Naive thymus-derived CD4-positive, alpha-beta T cell (primary cell): ENCODE results near the gene TEX29. TPM values are rescaled to one million over a fixed set of nuclear protein-coding genes. Genes with fewer than 3 reads are reported as not detected.

ENCODE experiments used
- ATAC-seq: fragments of 150-1000 bp; cut with Tn5 transposase; 2 replicates; pipeline ENCODE4 v1.10.0; 2021; ENCODE audit warnings: mild to moderate bottlenecking, moderate library complexity
- CTCF ChIA-PET: fragments of 350-600 bp; sonication (Branson Sonifier 250); formaldehyde crosslinking; loops from one replicate; lab custom pipeline; 2021; ENCODE audit warnings: antibody characterized with exemption; lab: Charles Lee
- POLR2A ChIA-PET: fragments of 350-600 bp; sonication (Branson Sonifier 250); formaldehyde crosslinking; loops from one replicate; lab custom pipeline; 2021; ENCODE audit warnings: antibody characterized with exemption, inconsistent platforms; lab: Charles Lee
- DNase-seq, 9 donors: peaks; one replicate each; pipeline versions ENCODE4 v3.0.0 to v3.0.0-alpha.2; 2020 to 2022; ENCODE audit warnings: mixed read lengths in 1 of 9
- H3K27ac ChIP-seq: one replicate; pipeline ENCODE4 v1.7.0; 2013; ENCODE audit warnings: mild to moderate bottlenecking, low read depth, low read length, moderate library complexity
- H3K27me3 ChIP-seq, 2 donors: one replicate each; pipeline ENCODE4 v1.7.0; 2013; ENCODE audit warnings: low read length in 2 of 2, mild to moderate bottlenecking in 2 of 2, moderate library complexity in 2 of 2; ENCODE audit not compliant: control insufficient read depth in 2 of 2, insufficient read depth in 2 of 2
- H3K36me3 ChIP-seq, 3 experiments: 1 replicate in 2 of 3; 2 replicates in 1 of 3; pipeline ENCODE4 v1.7.0; 2013; ENCODE audit warnings: low read length in 3 of 3, mild to moderate bottlenecking in 3 of 3, moderate library complexity in 1 of 3; ENCODE audit not compliant: insufficient read depth in 3 of 3, control insufficient read depth in 2 of 3
- H3K4me1 ChIP-seq, 2 donors: one replicate each; pipeline ENCODE4 v1.7.0; 2013; ENCODE audit warnings: low read length in 2 of 2, mild to moderate bottlenecking in 2 of 2, moderate library complexity in 1 of 2; ENCODE audit not compliant: control insufficient read depth in 2 of 2, insufficient read depth in 2 of 2
- H3K4me3 ChIP-seq: 2 replicates; pipeline ENCODE4 v1.7.0; 2013; ENCODE audit warnings: mild to moderate bottlenecking, low read length
- H3K9me3 ChIP-seq, 3 experiments: 1 replicate in 2 of 3; 2 replicates in 1 of 3; pipeline ENCODE4 v1.7.0; 2013; ENCODE audit warnings: low read length in 3 of 3; ENCODE audit not compliant: control insufficient read depth in 2 of 3
- H3K27ac Mint-ChIP-seq, 9 donors: one replicate each; pipeline ENCODE4 v1.8.0; 2020 to 2022; ENCODE audit warnings: mixed read lengths in 9 of 9, mild to moderate bottlenecking in 8 of 9, moderate library complexity in 5 of 9, inconsistent platforms in 2 of 9
- H3K27me3 Mint-ChIP-seq, 5 donors: one replicate each; pipeline ENCODE4 v1.8.0; 2021 to 2022; ENCODE audit warnings: mixed read lengths in 5 of 5, mild to moderate bottlenecking in 1 of 5
- H3K36me3 Mint-ChIP-seq, 5 donors: one replicate each; pipeline ENCODE4 v1.8.0; 2020 to 2022; ENCODE audit warnings: mixed read lengths in 5 of 5, mild to moderate bottlenecking in 3 of 5, inconsistent platforms in 1 of 5
- H3K4me1 Mint-ChIP-seq, 7 donors: one replicate each; pipeline ENCODE4 v1.8.0; 2020 to 2022; ENCODE audit warnings: mixed read lengths in 7 of 7, mild to moderate bottlenecking in 3 of 7, inconsistent platforms in 1 of 7
- H3K4me3 Mint-ChIP-seq, 10 donors: one replicate each; pipeline ENCODE4 v1.8.0; 2020 to 2022; ENCODE audit warnings: mild to moderate bottlenecking in 10 of 10, mixed read lengths in 10 of 10, moderate library complexity in 6 of 10, inconsistent platforms in 2 of 10
- H3K9me3 Mint-ChIP-seq, 11 donors: one replicate each; pipeline ENCODE4 v1.8.0; 2020 to 2022; ENCODE audit warnings: mixed read lengths in 11 of 11, mild to moderate bottlenecking in 4 of 11, inconsistent platforms in 1 of 11, moderate library complexity in 1 of 11
- intact Hi-C, 2 donors: fragments of 100-400 bp; cut with micrococcal nuclease; formaldehyde crosslinking; loops; one replicate each; pipeline ENCODE4 v1.15.1; 2023
- polyA plus RNA-seq, 2 donors: library from polyadenylated mRNA; unstranded; fragments of 300-500 nt; fragmentation: Illumina TruSeq; gene quantifications; one replicate each; pipeline ENCODE4 v1.2.3, GENCODE V29; 2021
- total RNA-seq, 6 experiments: library from RNA in 5 of 6; stranded (reverse) in 5 of 6; gene quantifications; 1 replicate in 5 of 6; 2 replicates in 1 of 6; pipeline ENCODE4 v1.2.3 and lab custom pipeline; 2021 to 2026

The TEX29 gene
- total and polyA plus RNA-seq, 7 experiments from 2014 or later = 0.34 to 1.5 (median 0.64) TPM; not detected in 2

DNA sequence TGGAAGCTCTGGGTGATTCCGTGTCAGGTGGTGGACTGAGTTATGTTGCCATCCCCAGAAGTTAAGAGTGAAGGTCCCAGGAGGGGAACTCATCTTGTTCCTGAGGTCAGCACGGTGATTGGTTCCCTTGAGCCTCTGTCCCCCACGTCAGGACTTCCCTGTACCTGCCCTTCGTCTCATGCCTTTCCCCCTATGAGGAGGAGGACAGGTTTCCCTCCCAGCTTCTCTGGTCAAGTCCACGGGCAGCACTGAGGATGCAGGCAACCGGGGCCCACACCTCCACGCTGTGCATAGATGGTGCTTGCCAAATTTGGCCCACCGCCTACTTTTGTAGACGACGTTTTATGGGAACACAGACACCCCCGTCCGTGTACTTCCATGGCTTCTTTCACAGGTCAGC lies 42.7 kb downstream of the TEX29 start:
- peaks cover 0 to 5% (median under 1%) of the 10 kb centered on the region in 5 donors for H3K27me3 Mint-ChIP-seq
- H3K4me1 Mint-ChIP-seq = no peaks in the 10 kb centered on the region
- no peak for DNase-seq
- intact Hi-C loops = no loop called here
- Histone ChIP-seq H3K27me3 (no peaks in the 10 kb centered on the region), H3K4me1 (no peaks in the 10 kb centered on the region), H3K36me3 (no peaks in the 10 kb centered on the region), H3K27ac (no peak overlapping the region), H3K9me3 (no peaks in the 10 kb centered on the region), H3K4me3 (no peak overlapping the region)
- ChIA-PET POLR2A (no interaction called here), CTCF (interaction anchor here (0.6 kb wide), 1 partner anchor 18 kb away, joined by 4 read pairs; no protein-coding TSS in a partner anchor)
- no peak for ATAC-seq
- H3K27ac Mint-ChIP-seq = no peak overlapping the region
- no peaks in the 10 kb centered on the region for H3K36me3 Mint-ChIP-seq
- H3K9me3 Mint-ChIP-seq = no peaks in the 10 kb centered on the region
- no peak overlapping the region for H3K4me3 Mint-ChIP-seq

- H3K27me3 Mint-ChIP-seq = peaks cover 0 to 5% (median 3%) of the 10 kb centered on the region in 5 donors
- no peak overlapping the region for H3K4me3 Mint-ChIP-seq
- no peaks in the 10 kb centered on the region for H3K36me3 Mint-ChIP-seq
- H3K9me3 ChIP-seq = no peaks in the 10 kb centered on the region
- H3K4me3 ChIP-seq = no peak overlapping the region
- no peaks in the 10 kb centered on the region for H3K27me3 ChIP-seq
- peaks cover 0 to 2% (median 0%) of the 10 kb centered on the region in 11 donors for H3K9me3 Mint-ChIP-seq
- H3K4me1 Mint-ChIP-seq = no peaks in the 10 kb centered on the region
- H3K27ac Mint-ChIP-seq = no peak overlapping the region
- no peak overlapping the region for H3K27ac ChIP-seq
- H3K36me3 ChIP-seq = no peaks in the 10 kb centered on the region
- H3K4me1 ChIP-seq = no peaks in the 10 kb centered on the region
- intact Hi-C loops = no loop called here
- CTCF ChIA-PET = interaction anchor here (0.6 kb wide), 1 partner anchor 19 kb away, joined by 4 read pairs; no protein-coding TSS in a partner anchor
- no peak for DNase-seq
- POLR2A ChIA-PET = no interaction called here
- no peak for ATAC-seq
Observed at GRCh38 chr13:111363591-111363990, 43.1 kb downstream of the TEX29 start.

- H3K36me3 ChIP-seq = no peaks in the 10 kb centered on the region
- Mint-ChIP-seq H3K4me3 (no peak overlapping the region), H3K27ac (no peak overlapping the region), H3K4me1 (no peaks in the 10 kb centered on the region), H3K27me3 (peaks cover 0 to 5% (median 3%) of the 10 kb centered on the region in 5 donors), H3K36me3 (peaks cover 0 to 4% (median 0%) of the 10 kb centered on the region in 5 donors), H3K9me3 (peaks cover 0 to 6% (median 0%) of the 10 kb centered on the region in 11 donors)
- no peak overlapping the region for H3K27ac ChIP-seq
- ATAC-seq = no peak
- H3K9me3 ChIP-seq = no peaks in the 10 kb centered on the region
- H3K4me1 ChIP-seq = no peaks in the 10 kb centered on the region
- intact Hi-C loops = no loop called here
- no peak overlapping the region for H3K4me3 ChIP-seq
- no peaks in the 10 kb centered on the region for H3K27me3 ChIP-seq
- ChIA-PET POLR2A (no interaction called here), CTCF (interaction anchor here (0.6 kb wide), 1 partner anchor 64 kb away, joined by 3 read pairs; no protein-coding TSS in a partner anchor)
- DNase-seq = no peak
Observed at GRCh38 chr13:111365149-111366005, 44.9 kb downstream of the TEX29 start.

GRCh38 chr13:111367340-111367739 lies 46.9 kb downstream of the TEX29 start:
- ChIA-PET POLR2A (no interaction called here), CTCF (no interaction called here)
- Mint-ChIP-seq H3K36me3 (peaks cover 0 to 4% (median 0%) of the 10 kb centered on the region in 5 donors), H3K27ac (no peak overlapping the region), H3K4me1 (peaks cover 0 to 6% (median 0%) of the 10 kb centered on the region in 7 donors), H3K4me3 (no peak overlapping the region), H3K9me3 (peaks cover 0 to 6% (median 0%) of the 10 kb centered on the region in 11 donors), H3K27me3 (peaks cover 0 to 6% (median 0%) of the 10 kb centered on the region in 5 donors)
- intact Hi-C loops = no loop called here
- no peak for ATAC-seq
- Histone ChIP-seq H3K9me3 (no peaks in the 10 kb centered on the region), H3K4me3 (no peak overlapping the region), H3K4me1 (no peaks in the 10 kb centered on the region), H3K27ac (no peak overlapping the region), H3K27me3 (no peaks in the 10 kb centered on the region), H3K36me3 (no peaks in the 10 kb centered on the region)
- DNase-seq = no peak

DNA sequence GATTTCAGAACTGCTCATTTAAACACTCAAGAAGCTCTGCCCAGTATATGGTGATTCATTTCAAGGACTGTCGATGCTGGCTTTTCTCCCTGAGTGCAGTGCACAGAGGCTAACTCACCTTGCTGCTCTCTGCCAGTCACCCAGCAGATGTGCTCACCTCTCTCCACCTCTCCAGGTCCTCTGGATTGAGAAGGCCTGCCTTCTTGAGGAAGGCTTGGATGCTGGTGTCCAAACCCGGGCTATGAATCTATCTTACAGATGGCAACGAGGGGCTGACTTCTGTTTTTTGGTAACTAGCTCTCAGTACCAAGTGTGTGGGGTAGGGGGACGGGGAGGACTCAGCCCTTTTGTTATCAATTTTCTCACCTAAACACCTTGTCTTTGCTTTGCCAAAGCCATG lies 47.6 kb downstream of the TEX29 start:
- H3K9me3 Mint-ChIP-seq = peaks cover 0 to 8% (median 1%) of the 10 kb centered on the region in 11 donors
- no peak overlapping the region for H3K27ac Mint-ChIP-seq
- H3K4me3 ChIP-seq = no peak overlapping the region
- DNase-seq = no peak
- no peak for ATAC-seq
- H3K36me3 Mint-ChIP-seq = peaks cover 0 to 4% (median 0%) of the 10 kb centered on the region in 5 donors
- POLR2A ChIA-PET = no interaction called here
- H3K36me3 ChIP-seq = no peaks in the 10 kb centered on the region
- H3K27me3 ChIP-seq = no peaks in the 10 kb centered on the region
- no peaks in the 10 kb centered on the region for H3K9me3 ChIP-seq
- H3K4me1 Mint-ChIP-seq = peaks cover 0 to 13% (median 7%) of the 10 kb centered on the region in 7 donors
- H3K4me3 Mint-ChIP-seq = no peak overlapping the region
- H3K27me3 Mint-ChIP-seq = peaks cover 0 to 6% (median 0%) of the 10 kb centered on the region in 5 donors
- no peak overlapping the region for H3K27ac ChIP-seq
- intact Hi-C loops = no loop called here
- CTCF ChIA-PET = no interaction called here
- no peaks in the 10 kb centered on the region for H3K4me1 ChIP-seq

- H3K27me3 Mint-ChIP-seq = peaks cover 0 to 5% (median 0%) of the 10 kb centered on the region in 5 donors
- H3K36me3 Mint-ChIP-seq = peaks cover 0 to 4% (median 0%) of the 10 kb centered on the region in 5 donors
- no peak overlapping the region for H3K27ac ChIP-seq
- intact Hi-C loops = no loop called here
- H3K36me3 ChIP-seq = no peaks in the 10 kb centered on the region
- H3K9me3 ChIP-seq = no peaks in the 10 kb centered on the region
- H3K4me1 Mint-ChIP-seq = peaks cover 0 to 23% (median 17%) of the 10 kb centered on the region in 7 donors
- no peak overlapping the region for H3K4me3 Mint-ChIP-seq
- POLR2A ChIA-PET = no interaction called here
- H3K4me1 ChIP-seq = no peaks in the 10 kb centered on the region
- no peaks in the 10 kb centered on the region for H3K27me3 ChIP-seq
- DNase-seq (no peak), ATAC-seq (no peak)
- no peak overlapping the region for H3K27ac Mint-ChIP-seq
- peaks cover 0 to 11% (median 1%) of the 10 kb centered on the region in 11 donors for H3K9me3 Mint-ChIP-seq
- H3K4me3 ChIP-seq = no peak overlapping the region
- CTCF ChIA-PET = no interaction called here
Observed at GRCh38 chr13:111370147-111370546, 49.7 kb downstream of the TEX29 start.
